SHP77 treated with DMSO at 0.1 percent for 48 hours (cell line): ENCODE data around the gene PCNX1.
"Not testable (repeated sequence)": the region's sequence is repeated elsewhere in the genome, so short reads cannot be mapped to it uniquely, and the experiment has no call there.

Source experiments
- DNase-seq: peaks from one replicate; lab custom pipeline; 2025; lab: John Stamatoyannopoulos, UW

The PCNX1 gene

DNA sequence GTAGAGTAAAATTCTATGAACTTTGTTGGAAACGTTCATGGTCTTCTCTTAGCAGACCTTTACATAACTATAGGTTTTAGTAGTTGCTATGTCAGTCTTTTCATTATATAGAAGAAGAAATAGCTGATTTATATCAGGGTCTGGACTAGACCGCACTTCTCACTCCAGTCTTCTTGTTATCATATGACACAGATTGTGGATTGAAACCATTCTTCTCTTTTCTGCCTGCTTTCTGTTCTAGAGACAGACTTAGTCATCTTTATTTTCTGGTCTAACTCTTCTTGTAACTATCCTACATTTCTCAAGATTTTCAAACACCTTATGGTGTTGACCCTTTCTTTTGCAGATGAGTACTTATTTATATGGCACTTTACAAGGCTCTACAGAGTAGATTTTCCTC, 55.7 kb downstream of the PCNX1 start:
- no peak for DNase-seq

DNA sequence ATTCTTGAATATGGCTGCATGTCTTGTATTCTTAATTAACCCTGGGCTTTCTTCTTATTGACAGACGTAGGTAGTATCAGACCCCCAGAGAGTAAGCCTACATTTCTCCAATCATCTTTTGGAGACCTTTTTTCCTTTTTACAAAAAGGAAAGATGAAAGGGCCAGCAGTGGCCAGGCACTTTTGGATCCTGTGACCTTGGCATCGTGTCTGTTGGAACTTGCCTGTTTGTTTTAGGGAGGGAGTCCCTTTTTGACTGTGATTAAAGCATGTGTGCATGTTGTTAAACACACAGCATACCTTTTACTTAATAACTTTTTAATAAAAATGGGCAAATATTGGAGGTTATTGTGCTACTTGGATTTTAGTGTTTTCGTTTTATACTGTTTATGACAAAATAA, 57.2 kb downstream of the PCNX1 start:
- no peak for DNase-seq

DNA sequence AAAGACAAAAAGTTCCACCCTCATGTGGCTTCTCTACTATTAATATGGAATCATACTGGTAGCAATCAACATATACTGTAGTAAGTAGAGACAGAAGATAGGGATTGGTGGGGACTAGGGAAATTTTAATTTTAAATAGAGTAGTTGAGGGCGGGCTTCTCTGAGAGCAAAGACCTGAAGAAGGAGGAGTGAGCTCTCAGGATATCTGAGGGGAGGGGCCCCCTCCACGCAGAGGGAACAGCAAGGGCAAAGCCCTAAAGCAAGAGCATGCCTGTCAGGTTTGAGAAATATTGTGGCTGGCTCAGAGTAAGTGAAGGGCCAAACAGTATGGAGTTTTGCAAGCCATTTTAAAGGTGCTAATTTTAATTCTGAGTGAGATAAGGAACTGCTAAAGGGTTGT, 64.3 kb downstream of the PCNX1 start:
- DNase-seq = no peak

DNA sequence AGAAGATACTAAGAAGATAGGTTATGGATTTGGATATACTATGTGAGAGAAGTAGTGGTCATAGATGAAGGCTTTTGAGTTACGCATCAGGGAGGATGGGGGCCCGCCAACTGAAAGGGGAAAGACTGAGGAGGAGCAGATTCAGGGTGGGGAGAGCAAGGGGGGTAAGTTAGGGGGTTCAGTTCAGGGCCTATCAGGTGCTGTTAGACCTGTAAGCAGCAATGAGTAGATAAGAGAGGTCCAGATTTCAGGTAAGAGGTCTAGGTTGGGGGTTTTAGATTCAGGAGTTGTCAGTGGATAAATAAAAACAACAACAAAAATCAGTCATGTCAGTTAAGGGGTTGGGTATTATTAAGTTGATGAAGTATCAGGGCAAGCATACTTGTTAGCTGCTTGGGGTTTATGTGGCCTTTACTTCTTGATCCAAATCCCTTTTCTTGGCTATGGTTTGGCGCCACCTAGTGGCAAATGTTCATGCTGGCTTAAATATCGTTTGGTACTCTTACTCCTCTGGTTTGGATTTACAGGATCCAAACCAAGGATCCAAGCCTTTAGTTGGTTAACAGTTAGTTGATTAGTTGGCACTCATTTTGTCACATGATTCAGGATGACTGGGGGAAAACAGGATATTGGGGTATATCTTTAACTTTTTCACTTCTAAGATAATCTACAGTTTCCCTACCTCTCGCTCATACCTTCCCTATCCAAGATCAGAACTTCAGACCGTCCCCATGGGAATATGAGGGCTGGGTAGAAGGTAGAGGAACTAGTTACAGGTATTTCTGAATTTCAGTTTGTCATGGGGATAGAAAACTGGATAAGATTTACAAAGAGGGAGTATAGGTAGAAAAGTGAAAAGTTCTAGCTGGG, 65.1 kb downstream of the PCNX1 start:
- peak; percentile 22 for DNase-seq

DNA sequence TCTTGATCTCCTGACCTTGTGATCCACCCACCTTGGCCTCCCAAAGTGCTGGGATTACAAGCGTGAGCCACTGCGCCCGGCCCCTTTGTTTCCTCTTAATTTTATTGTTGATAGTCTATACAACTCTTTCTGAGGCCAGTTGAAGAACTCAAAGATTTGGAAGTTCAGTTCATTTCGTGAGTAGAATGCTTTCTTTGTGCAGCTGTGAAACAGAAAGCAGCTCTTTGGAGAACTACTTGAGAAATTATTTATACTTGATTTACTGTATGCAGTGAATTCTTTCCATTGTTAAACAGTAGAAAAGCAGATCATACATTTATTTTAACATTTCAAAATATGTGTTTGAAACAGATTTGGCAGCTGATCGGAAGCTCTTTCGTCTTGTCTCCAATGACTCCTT, 69.3 kb downstream of the PCNX1 start:
- DNase-seq = no peak

DNA sequence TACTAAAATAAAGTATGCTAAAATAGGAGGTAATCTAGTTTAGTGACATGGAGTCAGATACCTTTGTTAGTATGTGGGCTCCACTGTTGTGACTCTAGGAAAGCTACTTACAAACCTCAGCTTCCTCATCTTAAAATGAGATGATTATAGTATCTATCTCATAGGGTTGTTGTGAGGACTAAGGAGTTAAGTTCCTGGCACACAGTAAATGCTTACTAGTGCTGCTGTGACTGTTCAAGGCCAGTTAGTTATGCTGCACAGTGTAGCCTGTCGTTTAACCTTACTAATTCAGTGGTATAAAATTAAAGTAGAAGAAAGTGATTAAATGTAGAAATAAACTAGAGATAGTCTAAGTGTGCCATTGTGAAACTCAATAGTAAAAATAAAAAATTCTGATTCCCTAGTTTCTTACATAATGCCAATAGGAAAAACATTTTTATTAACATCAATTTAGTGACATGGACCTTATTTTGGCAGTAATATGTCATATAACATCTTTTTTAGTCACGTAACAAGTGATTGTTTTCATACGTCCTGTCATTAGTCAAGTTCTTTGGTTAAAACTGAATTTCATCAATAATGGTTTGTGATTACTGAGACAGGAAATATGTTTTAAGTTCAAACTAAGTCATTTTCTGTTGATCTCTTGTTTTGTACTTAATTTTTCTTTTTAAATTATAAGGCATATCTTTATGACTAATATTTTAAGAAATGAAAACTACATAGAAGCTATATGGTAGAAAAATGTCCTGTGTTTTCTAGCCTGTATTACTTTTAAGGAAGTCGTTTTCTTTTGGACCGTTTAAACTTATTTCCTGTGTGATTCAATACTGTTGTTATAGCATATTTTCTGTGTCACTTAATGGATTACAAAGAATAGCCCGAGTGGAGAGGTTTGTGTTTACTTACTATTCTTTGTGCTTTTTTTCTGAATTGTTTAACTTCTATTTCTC, 74.0 kb downstream of the PCNX1 start:
- no peak for DNase-seq

DNA sequence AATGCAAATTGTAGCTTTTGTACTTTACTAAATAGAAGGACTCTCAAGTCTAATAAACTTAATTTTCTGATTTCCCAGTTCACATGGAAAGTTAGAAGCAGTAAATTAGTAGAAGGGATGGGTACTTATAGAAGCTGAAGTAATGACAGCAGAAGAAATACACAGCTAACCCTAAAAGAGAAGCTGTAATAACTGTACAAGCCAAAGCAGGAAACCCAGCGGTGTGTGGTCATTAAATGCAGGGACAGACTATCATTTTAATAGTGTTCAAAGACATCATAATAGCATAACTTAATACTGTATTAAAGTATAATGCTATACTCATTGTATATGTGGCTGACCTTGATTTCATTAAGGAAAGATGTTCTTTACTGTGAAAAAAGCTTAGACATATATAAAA, 74.9 kb downstream of the PCNX1 start:
- DNase-seq = no peak

DNA sequence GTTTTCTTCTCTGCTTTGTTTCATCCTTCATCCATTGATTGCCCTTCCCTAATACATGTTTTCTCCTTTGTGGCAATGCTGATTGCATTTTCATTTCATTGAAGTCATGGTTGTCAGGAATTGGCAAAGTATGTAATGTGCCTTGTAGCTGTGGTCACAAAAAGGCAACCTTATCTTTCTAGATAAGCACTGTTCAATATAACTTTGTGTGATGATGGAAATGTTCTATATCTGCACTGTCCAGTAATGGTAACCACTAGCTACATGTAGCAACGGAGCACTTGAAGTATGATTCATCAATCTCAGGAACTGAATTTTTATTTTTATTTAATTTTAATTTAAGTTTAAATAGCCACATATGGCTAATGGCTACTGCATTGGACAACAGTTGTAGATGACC, 79.8 kb downstream of the PCNX1 start:
- no peak for DNase-seq

DNA sequence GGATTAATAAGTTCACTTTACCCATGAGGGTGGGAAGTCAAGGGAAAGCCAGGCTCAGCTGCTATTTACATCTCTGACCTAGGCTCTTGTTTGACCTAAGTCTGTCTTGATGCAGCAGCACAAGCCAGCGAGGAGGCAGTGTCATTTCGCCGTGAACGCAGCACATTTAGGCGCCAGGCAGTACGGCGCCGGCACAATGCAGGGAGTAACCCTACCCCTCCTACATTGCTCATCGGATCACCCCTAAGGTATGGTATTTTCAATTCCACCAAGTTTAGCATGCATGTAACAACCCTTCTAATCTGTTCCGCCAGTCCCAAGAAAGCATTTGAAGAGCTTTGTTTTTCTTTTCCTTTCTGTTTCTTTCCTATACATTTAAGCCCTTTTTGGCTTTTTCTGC, 81.2 kb downstream of the PCNX1 start:
- no peak for DNase-seq

DNA sequence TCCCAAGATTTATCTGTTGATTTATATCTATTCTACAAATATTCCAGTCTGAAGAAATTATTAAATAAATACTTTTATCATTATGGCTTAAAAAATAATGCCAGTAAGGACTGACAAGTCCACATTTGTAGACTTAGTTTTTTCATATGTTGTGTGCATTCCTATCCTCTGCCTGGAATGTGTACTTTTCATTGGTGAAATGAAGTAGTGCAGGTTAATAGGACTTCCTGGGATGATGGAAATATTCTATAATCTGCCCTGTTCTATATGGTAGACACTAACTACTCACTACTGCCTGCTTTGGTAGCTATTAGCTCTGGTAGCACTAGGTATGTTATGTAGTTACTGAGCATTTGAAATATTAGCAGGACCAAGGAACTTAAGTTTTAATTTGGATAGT, 86.7 kb downstream of the PCNX1 start:
- DNase-seq = no peak

DNA sequence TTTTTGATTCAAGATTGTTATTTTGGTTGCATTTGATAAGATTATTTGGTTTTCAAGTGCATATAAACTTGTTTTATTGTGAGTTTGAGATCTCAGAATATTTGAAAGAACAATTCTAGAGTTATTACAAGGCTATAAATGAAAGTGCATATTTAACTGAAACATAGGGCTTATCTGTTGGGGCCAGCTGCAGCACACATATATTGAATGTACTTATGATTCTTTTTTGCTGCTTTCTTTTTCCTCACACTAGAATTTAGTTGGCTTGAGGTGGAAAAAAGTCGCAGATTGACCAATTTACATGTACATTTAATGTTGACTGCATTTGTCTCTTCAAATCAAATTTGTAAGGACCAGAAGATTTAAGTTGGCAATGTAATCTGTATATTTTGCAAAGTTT, 88.0 kb downstream of the PCNX1 start:
- no peak for DNase-seq

DNA sequence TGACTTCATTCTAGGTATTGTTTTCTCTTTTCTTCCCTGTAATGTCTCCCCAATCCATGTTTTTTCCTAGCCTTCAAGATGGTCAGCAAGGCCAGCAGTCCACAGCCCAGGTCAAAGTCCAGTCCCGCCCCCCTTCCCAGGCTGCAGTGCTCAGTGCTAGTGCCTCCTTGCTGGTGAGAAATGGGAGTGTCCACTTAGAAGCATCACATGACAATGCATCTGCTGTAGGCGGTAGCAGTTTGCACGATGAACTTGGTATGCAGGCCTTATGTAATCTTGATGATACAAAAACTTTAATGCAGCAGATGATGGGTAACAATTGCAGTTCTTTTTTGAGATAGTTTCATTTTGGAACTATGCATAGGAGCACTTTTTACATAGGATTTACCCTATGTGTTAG, 88.4 kb downstream of the PCNX1 start:
- DNase-seq = no peak

DNA sequence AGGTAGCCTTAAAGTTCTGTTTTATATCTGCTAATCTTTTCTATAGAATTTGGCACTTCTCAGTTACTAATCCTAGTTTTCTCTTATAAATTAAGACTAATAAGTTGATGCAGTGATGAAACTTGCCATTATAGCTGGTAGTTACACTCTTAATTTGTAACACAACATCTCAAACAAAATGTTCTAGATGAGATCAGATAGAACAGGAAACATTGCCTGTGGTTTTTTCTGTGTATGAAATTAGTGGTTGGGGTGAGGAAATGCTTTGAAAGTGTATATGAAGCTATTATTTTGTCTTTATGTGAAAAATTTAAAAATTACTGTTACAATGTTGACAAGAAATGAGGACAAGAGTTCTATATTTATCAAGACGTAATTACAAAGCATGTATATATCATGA, 91.9 kb downstream of the PCNX1 start:
- no peak for DNase-seq

DNA sequence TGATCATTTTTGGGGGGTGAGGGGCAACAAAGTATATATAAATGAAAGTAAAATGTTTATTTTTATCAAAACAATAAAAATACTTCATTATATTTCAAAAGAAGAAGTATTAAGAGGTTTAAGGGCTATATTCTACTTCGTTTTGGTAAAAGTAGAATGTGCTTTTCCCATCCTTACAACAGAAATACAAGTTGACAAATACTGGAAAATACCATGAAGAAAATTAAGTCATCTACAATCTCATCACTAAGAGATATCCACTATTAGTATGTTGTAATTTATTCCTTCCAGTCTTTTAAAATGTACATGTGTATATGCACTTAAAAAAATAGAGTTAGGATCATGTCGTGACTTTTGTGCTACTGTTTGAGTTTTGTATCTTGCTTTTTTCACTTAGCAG, 92.8 kb downstream of the PCNX1 start:
- no peak for DNase-seq

DNA sequence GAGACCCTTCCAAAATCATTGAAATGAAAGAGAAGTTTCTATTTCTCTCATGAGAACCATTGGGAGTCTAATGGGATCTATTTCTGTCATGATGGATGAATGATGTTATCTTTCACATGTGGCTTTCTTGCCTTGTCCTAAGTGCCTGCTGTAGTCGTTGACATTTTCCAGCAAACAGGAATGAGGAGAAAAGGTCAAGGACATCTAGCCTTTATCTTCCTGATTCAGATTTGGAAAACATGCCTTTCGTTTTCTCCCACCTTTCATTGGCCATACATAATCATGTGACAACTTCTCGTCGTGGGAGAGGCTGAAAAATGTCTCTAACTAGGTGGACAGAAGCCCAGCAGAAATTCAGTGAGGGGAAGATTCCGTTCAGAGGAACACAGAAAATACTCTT, 94.5 kb downstream of the PCNX1 start:
- DNase-seq = no peak

DNA sequence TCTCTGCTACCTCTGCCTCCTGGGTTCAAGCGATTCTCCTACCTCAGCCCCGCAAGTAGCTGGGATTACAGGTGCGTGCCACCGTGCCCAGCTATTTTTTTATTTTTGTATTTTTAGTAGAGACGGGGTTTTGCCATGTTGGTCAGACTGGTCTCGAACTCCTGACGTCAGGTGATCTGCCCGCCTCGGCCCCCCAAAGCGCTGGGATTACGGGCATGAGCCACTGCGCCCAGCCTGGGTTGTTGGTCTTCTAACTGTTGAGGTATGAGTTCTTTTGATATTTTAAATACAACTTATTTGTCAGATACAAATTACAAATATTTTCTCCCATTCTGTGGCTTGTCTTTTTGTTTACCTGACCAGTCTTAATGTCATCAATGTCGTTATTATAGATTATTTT, 95.9 kb downstream of the PCNX1 start:
- DNase-seq = no peak

DNA sequence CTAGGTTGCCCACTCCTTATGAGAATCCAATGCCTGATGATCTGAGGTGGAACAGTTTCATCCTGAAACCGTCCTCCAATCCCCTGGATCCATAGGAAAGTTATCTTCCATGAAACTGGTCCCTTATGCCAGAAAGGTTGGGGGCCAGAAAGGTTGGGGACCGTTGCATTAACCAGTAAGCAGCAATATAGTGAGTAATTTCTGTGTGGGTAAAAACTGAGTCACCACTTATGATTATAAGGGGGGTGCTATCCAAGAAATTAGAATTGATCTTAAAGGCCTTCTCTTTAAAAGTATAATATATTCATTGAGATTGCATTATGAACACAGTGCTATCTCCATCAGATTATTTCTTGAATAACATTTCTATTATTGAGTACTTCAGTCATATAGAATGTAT, 97.2 kb downstream of the PCNX1 start:
- no peak for DNase-seq

DNA sequence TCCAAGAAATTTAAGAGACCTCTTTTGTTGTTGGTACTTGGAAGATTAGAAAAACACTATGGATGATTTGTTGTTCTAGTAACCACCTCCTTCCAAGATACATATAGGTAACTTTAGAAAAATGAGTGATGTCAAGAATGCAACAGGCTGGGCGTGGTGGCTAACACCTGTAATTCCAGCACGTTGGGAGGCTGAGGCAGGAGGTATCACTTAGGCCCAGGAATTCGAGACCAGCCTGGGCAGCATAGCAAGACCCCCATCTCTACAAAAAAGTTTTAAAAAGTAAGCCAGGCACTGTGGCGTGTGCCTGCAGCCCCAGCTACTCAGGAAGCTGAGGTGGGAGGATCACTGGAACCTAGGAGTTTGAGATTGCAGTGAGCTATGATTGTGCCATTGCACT, 97.8 kb downstream of the PCNX1 start:
- no peak for DNase-seq

DNA sequence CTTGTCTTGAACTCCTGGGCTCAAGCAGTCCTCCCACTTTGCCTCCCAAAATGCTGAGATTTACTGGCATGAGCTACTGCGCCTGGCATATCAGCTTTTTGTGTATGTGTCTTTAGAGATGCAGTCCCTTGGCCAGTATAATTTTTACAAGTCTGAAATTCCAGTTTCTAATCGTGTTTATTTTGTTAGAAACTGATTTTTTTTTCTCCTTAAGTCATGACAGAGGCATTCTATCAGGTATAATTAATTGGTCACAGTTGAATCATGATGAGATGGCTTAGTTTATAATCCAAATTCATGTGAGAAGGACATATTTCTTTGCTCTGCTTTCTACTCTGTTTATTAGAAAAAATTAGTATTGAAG, 98.9 kb downstream of the PCNX1 start:
- no peak for DNase-seq

DNA sequence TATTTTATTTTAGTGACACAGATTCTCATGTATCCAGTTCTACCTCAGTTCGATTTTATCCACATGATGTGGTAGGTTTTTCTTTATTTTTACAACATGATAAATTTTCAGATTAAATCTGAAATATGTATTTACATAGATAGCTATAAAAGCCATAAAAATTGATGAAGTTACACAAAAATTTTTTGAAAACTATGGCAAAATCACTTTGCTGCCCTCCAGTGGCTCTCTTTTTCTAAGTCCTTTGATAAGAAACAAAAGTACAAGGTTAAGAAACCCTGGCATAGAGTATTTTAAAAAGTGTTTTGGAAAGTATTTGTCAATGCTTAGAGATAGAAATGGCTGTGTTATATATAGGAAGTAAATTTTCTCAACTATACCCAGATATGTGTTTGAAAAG, 104.2 kb downstream of the PCNX1 start:
- no peak for DNase-seq

DNA sequence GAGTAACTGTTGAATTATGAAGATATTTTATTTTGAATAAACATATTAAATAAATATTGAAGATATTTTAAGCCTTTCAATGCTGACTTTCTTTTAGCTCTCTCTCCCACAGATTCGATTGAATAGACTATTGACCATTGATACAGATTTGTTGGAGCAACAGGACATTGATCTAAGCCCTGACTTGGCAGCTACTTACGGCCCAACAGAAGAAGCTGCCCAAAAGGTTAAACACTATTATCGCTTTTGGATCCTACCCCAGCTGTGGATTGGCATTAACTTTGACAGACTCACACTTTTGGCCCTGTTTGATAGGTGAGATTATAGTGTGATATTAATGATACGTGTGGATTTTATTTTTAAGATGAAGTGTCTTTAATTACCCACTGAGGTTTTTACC, 105.6 kb downstream of the PCNX1 start:
- no peak for DNase-seq

DNA sequence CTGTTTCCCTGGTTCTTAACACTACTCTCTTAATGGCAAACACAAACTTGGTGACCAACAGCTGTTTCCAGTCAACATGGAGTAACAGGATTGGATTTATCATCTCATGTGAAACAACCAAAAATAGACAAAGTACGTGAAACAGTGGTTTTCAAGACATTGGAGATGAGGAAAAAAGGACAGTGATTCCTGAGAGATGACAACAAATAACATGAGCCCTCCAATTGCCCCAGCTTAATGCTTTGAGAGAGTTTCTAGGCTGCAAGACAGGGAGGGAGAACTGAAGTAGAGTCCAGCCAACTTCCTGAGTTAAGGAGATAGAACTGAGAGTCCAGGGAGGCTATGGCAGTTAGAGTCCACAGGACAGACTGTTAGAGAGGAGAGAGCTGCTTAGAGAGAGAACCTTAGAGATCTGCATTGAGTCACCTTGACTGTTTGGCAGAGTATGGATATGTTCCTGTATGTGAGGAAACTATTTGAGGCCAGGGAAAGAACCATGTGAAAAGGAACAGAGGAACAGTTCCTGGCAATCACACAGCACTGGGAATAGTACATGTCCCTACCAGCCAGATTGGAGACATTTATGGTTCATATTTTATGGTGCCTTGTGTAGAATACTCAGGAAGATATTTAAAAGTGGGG, 106.4 kb downstream of the PCNX1 start:
- DNase-seq = no peak

DNA sequence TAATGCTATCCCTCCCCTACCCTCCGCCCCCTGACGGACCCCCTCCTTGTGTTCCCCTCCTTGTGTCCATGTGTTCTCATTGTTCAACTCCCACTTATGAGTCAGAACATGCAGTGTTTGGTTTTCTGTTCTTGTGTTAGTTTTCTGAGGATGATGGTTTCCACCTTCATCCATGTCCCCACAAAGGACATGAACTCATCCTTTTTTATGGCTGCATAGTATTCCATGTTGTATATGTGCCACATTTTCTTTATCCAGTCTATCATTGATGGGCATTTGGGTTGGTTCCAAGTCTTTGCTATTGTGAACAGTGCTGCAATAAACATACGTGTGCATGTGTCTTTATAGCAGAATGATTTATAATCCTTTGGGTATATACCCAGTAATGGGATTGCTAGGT, 112.7 kb downstream of the PCNX1 start:
- DNase-seq = not testable (repeated sequence)
